GM12875 (cell line): Measurements from ENCODE around the gene CLDN9.
A peak's percentile ranks its signal among the peaks of the same experiment; 100 is the strongest.

ENCODE experiments used
- H3K4me3 ChIP-seq: one replicate; pipeline ENCODE4 v1.5.1; 2011; ENCODE audit warnings: low read depth, low read length, control low read depth
- TF ChIP-seq, protein P1 (sequence below): IDR thresholded peaks from 2 replicates; pipeline ENCODE4 v1.5.1; 2011; ENCODE audit warnings: low read depth, mild to moderate bottlenecking, control low read depth, inconsistent platforms, low read length, moderate library complexity, borderline replicate concordance; ENCODE audit not compliant: insufficient read depth

The CLDN9 gene

DNA sequence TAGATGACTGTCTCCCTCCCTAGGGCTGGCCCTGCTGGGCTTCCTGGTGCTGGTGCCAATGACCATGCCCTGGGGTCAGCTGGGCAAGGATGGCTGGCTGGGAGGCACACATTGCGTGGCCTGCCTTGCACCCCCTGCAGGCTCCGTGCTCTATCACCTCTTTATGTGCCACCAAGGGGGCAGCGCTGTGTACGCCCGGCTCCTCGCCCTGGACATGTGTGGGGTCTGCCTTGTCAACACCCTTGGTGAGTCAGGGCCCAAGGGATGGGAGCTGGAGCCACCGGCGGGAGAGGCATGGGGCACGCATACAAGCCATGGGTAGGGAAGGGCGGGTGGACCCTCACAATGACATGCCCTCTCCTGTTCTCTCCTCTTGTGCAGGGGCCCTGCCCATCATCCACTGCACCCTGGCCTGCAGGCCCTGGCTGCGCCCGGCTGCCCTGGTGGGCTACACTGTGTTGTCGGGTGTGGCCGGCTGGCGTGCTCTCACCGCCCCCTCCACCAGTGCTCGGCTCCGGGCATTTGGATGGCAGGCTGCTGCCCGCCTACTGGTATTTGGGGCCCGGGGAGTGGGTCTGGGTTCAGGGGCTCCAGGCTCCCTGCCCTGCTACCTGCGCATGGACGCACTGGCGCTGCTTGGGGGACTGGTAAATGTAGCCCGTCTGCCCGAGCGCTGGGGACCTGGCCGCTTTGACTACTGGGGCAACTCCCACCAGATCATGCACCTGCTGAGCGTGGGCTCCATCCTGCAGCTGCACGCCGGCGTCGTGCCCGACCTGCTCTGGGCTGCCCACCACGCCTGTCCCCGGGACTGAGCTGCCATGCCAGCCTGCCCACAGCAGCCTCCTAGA lies 41.4 kb upstream of the CLDN9 start:
- H3K4me3 ChIP-seq: no peak overlapping the region

DNA sequence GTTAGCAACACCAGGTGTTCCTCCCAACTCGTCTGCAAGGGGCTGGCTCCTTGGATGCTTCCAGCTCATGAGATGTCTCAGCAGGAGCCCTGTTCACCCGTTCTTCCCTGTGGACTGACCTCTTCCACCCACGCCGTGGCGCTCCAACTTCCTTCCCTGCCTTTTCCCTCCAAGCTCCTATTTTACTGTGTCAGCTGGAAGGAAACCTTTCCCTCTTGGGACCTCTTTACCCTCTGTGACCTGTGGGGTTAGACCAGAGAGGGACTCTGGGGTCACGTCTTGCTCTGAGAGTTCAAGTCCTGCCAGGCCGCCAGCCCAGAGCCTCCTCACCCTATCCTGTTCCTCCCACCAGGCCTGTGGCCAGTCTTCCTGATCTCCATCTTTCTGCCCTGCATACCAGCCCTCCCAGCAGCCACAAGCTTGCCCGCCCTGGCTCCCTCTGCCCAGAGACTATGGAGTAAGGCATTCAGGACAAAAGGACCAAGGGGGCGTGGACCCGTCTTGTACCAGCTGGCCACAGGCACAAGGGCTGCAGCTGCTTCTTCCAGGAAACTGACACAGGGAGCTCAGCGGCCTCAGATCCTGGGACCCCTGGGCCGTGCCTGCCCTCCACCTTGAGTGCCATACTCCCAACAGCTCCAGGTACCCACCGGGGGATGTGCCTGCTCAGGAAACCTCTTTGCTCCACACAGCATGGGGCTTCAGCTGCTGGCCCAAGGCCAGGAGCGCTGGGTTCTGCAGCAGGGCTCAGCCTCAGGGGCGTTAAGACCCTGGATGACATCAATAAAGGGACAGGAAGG lies 40.5 kb upstream of the CLDN9 start:
- H3K4me3 ChIP-seq: no peak overlapping the region
- TF ChIP-seq, protein P1, sequence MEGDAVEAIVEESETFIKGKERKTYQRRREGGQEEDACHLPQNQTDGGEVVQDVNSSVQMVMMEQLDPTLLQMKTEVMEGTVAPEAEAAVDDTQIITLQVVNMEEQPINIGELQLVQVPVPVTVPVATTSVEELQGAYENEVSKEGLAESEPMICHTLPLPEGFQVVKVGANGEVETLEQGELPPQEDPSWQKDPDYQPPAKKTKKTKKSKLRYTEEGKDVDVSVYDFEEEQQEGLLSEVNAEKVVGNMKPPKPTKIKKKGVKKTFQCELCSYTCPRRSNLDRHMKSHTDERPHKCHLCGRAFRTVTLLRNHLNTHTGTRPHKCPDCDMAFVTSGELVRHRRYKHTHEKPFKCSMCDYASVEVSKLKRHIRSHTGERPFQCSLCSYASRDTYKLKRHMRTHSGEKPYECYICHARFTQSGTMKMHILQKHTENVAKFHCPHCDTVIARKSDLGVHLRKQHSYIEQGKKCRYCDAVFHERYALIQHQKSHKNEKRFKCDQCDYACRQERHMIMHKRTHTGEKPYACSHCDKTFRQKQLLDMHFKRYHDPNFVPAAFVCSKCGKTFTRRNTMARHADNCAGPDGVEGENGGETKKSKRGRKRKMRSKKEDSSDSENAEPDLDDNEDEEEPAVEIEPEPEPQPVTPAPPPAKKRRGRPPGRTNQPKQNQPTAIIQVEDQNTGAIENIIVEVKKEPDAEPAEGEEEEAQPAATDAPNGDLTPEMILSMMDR: no peak

More for the DNA sequence above, 41.4 kb upstream of the CLDN9 start:
- TF ChIP-seq, protein P1: 0 out of 2 replicates have a peak, but pooled peaks have one; percentile 8

DNA sequence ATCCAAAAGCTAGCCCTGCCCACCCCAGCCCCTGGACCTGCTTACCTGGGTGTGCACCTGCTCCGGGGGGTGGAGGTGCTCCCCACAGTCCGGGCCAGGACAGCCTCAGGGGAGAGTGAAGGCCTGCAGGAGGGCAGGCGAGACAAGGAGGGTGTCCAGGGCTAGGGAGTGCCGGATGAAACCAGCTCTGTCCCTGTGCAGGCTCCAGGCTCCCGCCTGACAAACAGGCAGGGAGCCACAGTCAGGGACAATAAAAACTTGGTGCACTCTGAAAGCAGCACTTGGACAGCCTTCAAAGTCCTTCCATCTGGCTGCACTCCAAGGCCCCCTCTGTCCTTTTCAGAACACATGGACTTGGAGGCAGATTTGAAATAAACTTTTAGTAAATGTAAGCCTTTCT lies 39.6 kb upstream of the CLDN9 start:
- TF ChIP-seq, protein P1: no peak
- no peak overlapping the region for H3K4me3 ChIP-seq

DNA sequence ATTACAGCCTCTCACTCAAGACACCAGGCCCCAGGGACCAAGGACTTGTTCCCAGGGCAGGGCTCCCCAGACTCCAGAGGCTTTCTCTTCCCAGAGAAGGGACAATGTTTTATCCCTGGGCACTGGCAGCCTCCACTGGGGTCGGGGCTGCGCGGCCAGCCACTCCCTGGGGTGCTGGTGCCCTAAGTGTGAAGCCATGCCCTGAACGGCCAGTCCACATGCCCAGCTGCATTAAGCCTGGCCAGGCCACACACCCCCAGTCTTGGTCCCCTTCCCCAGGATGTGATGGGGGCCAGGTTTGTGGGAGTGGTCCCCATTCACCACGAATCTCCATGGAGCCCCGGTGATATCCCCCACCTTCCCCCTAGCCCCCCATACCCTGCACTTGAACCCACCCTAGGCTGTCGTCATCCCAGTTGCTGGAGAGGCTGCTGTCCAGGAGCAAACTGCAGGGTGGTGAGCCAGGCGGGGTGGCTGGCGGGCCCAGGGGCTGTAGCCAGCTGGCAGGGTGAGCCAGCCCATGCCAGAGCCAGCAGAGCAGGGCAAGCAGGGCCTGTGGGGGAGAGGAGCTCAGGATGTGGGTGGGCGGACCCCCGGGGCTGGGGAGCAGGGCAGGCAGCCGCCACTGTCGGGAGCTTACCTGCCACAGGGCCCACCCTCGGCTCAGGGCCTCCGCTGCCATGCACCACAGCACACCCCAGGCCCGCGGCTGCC lies 39.0 kb upstream of the CLDN9 start:
- TF ChIP-seq, protein P1: no peak
- no peak overlapping the region for H3K4me3 ChIP-seq

DNA sequence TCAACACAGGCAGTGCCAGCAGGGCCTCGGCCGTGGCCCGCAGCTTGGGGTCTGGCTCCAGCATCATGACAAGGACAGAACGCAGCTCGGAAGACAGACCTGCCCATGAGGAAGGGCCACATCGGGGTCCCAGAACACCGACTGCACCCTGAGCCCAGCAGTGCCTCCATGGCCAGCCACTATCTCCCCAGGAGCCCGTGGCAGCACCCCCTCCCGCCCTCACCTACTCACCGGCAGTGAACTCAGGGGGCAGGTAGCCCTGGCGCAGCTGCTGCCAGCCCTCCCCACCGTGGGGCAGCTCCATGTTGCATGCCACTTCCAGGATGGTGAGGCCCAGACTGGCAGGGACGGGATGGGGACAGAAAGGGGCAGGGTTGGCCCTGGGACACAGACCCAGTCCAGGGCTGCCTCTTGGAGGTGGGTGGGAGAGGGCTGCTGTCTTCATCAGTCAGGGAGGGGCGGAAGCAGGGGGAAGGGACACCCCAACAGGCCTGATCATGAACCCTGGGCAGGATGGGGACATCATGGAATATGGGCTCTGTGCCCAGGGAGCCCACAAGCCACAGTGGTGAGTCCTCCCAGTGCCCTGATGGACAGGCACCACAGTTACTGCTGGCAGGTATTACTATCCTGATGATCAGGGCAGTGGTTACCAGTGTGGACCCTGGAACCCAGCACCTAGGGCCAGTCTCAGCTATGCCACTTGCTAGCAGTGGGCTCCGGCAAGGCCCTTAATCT lies 38.2 kb upstream of the CLDN9 start:
- TF ChIP-seq, protein P1: no peak
- no peak overlapping the region for H3K4me3 ChIP-seq

DNA sequence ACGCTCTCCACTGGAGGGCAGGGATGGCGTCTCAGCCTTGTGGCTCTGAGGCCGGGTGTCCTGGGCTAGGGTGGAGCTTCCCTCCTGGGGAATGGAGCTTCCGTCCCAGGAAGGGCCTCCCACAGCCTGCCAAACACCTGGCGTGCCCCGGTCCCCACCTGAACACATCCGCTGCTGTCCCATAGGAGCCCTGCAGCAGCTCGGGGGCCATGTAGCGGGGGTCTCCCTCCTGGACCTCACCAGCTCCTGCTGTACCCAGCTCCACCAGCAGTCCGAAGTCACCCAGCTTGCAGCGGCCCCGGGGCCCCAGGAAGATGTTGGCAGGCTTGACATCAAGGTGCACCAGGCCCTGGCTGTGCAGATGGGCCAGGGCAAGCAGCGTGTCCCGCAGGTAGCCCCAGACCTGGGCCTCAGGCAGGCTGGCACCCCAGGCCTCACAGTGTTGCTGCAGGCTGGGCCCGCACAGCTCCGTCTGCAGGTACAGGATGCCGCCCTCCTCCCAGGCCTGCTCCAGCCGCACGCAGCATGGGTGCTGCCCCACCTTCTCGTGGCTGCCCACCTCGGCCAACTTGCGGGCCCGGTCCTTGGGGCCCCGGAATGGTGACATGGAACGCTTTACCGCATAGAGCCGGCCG lies 37.4 kb upstream of the CLDN9 start:
- no peak overlapping the region for H3K4me3 ChIP-seq
- TF ChIP-seq, protein P1: no peak
